NCI-H1930 (cell line): Measurements from ENCODE around the gene PANX2.

ENCODE experiments used
- DNase-seq, 2 experiments: peaks; one replicate each; lab custom pipeline; 2025; lab: John Stamatoyannopoulos, UW

Gene PANX2

GRCh38 chr22:50184902-50185374 is 14.4 kb downstream of the PANX2 start:
- no peak for DNase-seq

DNA sequence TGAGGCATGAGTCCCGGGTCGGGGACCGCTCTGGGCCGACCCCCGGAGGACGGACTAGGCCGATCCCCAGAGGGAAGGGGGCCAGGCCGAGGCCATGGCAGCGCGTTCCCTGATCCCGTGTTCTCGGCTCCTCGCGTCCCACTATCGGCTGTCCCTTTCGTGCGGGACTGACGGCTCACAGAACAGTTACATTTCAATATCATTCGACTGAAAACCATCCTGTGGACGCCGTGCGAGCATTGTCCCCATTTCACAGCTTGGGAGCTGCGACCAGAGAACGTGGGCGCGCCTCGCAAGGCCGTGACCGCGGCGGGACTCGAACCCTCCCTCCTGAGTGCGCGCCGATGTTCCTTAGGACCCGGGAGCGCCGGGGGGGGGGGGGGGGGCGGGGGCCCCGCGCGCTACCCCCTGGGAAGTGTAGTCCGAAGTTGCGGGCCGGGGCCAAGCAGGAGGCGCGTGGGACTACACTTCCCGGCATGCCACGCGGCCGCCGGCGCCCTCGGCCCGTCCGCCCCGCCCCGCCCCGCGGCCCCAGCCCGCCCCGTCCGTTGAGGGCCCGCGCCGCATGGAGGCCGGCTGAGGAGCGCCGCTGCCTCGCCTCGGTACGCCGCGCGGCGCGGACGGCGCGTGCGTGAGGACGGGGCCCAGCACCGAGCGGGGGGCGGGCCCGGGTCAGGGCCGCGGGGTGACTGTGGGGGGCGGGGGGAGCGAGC is 15.0 kb downstream of the PANX2 start, which contains the start of gene TRABD:
TSS of gene TRABD (plus strand) at position 539 of the 713 bp plus-strand sequence. CDS start 7,148 bp downstream, outside the sequence.
- DNase-seq: peak; percentile 82 to 87

DNA sequence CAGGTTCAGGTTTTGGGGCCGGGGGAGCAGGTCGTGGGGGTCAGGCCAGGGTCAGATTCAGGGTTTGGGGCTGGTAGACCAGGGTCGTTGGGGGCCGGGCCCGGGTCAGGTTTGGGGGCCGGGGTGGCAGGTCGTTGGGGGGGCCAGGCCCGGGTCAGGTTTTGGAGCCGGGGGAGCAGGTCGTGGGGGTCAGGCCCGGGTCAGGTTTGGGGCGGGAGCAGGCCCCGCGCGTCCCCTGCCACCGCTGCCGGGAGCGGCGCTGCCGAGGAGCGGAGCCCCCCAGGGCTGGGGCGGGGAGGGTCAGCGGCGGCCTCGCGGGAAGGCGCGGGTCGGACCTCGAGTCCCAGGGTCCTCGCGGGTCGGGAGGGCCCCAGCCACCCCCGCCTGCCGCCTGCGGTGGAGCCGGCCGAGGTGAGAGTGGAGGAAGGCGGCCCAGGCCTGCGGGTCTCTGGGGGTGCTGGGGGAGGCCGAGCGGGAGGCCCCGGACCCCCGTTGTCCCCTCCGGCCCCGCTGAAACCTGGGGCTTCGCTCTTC is 15.7 kb downstream of the PANX2 start:
- DNase-seq: no peak

GRCh38 chr22:50186761-50187523 is 16.4 kb downstream of the PANX2 start:
- DNase-seq: no peak

DNA sequence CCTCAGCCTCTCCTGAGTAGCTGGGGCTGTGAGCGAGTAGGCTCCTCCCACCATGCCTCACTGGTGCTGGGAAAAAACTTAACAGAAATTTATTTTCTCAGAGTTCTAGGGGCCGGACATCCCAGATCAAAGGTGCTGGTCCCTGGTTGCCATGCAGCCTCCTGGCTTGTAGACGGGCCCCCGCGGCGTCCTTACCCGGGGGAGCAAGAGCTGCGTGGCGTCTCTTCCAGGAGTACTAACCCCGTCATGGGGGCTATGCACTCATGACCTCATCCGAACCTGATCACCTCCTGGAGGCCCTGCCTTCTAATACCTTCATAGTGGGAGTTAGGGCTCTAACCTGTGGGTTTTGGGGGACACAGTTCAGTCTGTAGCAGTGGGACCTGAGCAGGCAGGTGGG is 17.8 kb downstream of the PANX2 start:
- DNase-seq: no peak

- DNase-seq: no peak
These were observed 18.8 kb downstream of the PANX2 start for GRCh38 chr22:50189184-50189848.

DNA sequence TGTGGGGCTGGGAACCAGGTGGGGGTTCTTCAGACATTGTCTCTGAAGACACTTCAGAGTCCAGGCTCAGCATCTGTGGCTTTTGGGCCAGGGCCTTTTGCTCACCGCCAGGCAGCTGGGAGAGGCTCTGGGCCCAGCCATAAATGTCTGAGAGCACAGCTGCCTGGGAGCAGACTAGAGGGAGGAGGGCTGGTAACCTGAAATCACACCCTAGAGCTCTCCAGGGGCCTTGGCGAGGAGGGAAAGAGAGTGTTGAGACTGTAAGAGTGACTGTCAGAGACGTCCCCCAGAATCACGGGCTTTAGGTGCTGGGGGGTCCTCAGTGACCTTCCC is 19.3 kb downstream of the PANX2 start:
- no peak for DNase-seq

- no peak for DNase-seq
These were observed 19.8 kb downstream of the PANX2 start for GRCh38 chr22:50190182-50190940.

DNA sequence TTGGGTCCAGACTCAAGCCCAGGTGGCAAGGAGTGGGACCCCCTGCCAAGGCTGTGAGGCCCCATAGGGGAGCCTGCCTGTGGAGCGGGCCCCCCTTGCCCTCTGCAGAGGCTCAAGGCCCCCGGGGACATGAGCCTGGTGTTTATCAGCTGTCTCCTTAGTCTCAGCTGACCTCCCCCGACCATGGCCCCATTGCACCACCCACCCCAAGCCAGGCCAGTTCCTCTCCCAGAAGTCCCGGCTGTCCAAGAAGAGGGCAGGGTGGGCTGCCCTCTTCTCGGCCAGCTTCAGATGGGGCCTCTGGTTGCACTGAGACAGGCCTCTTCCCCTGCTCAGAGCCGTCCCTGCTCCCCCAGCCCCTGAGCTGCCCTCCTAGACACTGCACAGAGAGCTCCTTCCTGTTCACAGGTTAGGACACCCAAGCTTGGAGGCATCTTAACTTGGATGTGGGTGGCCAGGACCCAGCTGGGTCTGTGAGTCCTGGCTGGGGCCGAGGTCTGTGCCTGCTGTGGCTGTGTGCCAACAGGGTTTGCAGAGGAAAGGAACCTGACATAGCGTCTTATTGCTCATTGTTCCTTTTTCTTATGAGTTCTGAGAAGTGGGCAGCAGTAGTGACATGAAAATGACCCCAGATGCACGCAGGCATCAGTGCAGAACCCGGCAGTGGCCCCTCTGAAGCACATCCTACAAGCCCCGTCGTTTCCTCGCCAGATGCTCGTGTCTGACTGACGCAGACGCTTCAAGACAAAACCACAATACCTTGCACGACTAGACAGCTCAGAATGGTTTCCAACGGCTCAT is 20.6 kb downstream of the PANX2 start:
- DNase-seq: no peak

GRCh38 chr22:50192436-50193204 is 22.1 kb downstream of the PANX2 start:
- no peak for DNase-seq

DNA sequence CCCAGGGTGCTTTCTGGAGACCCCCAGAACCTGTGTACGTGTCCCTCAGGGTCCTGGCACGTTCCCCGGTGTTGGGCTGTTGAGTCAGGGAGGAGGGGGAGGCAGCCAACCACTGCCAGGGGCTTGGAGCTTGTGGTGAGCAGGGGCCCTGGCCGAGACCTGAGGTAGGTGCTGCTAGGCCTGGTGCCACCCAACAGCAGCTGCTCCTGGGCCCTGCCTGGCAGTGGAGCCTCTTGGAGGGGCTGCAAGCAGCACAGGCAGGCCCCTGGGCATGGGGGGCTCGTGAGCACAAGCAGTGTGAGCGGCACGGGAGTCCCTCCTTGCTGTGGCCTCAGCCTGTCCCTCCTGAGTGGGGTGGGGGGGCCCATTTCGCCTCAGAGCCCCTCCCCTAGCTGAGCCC is 23.1 kb downstream of the PANX2 start:
- DNase-seq: no peak

DNA sequence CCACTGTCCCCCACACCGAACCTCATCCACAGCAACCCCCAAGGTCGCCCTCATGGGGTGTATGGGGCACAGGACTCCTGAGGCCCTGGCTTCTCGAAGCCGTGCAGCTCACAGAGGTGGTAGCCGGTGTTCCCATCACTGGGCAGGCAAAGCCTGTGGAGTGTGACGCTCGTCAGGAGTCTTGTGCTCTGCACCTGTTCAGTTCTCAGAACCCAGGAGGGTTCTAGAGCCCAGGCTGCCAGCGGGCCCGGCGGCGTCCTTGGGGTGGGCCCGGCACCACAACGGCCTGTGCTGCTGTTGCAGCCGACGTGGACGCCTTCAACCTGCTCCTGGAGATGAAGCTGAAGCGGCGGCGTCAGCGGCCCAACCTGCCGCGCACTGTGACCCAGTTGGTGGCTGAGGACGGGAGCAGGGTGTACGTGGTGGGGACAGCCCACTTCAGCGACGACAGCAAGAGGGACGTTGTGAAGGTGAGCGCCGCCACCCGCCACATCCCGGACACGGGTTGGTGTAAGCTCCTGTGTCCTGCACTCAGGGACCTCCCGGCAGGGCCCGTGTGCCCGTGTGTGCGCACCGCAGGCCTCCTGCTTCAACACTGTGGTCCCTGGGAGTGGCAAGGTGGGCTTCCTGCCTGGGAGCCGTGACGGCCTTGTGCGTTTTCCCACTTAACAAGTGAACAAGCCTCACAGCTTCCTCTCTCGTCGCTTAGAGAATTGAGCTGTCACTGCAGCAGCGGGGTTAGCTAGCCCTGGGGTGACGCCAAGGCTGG is 23.7 kb downstream of the PANX2 start:
- DNase-seq: no peak

DNA sequence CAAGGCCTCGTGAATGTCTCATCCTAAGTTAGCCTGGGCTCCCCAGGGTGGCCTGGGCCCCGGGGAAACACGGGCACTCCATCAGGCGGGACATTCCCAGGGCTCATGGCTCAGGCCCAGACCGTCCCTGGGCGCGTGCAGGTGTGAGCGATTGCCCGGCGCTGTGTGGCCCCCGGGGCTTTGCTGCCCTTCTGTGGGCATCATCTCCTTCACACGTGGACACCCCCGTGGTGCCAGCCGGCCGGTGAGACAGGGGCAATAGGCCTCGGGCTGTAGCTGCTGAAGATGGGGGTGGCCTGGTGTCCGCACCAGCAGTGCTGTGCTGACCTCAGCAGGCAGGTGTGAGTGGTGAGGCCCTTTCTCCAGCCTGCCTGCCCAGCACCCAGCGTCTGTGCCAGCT is 25.7 kb downstream of the PANX2 start:
- no peak for DNase-seq

DNA sequence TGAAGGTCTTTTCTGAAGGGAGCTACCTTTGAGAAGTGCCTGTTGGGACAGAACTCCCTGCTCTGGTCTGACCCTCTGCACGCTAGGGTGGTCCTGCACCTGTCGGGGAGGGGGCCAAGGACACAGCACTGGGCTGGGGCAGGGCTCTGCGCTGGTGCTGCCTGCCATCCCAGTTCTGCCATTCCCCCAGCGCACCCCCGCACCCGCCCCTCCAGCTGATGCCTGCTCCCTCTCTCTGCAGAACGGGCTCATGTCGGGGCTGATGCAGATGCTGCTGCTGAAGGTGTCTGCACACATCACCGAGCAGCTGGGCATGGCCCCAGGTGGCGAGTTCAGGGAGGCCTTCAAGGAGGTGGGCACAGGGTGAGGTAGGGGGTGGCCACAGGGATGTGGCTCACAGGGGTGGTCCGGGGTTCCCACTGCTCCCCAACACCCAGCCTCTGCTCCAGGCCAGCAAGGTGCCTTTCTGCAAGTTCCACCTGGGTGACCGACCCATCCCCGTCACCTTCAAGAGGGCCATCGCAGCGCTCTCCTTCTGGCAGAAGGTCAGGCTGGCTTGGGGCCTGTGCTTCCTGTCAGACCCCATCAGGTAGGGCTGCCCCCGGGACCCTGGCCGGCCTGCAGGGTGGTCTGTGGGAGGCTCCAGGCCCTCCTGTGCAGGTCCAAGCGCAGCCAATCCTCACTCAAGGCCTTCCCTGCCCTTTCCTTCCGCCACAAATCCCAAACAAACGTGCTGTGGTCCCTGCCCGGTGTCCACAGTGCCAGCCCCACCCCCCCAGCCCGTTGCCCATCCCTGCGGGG is 26.7 kb downstream of the PANX2 start:
- no peak for DNase-seq

DNA sequence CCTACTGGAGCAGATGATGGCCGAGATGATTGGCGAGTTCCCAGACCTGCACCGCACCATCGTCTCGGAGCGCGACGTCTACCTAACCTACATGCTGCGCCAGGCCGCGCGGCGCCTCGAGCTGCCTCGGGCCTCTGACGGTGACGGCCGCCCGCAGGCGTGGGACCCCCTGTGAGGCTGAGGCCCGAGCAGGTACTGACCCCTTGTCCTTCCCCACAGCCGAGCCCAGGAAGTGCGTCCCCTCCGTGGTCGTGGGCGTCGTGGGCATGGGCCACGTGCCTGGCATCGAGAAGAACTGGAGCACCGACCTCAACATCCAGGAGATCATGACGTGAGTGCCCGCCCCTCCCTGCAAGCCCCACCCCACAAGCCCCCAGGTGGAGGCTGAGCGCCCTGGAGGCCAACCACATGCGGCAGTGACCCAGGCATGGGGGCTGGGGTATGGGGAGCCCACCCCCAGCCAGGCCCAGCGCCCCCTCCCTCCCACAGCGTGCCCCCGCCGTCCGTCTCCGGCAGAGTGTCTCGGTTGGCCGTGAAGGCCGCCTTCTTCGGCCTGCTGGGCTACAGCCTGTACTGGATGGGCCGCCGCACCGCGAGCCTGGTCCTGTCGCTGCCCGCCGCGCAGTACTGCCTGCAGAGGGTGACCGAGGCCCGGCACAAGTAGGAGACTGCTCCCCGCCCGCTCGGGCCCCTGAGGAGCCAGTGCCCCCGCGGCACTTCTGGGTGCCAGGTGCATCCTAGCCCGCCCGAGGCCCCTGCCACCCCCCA is 27.5 kb downstream of the PANX2 start:
- no peak for DNase-seq

DNA sequence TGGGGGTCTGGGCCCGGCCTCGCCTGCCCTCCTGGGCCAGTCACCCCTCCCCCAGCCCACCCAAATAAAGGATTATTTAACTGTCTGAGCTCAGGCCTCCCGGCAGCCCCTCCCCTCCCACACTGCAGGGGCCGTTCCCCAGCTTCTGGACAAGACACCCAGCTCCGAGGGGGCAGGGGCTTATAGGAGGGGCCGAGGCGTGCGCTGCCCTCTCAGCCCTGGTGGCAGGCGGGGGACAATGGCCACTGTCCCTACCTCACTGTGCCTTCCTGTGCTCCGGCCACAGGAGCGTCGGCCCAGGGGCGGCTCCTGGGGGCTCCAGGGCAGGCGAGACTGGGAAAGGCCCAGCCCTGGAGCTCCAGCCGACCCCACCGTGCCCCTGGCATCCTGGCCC is 28.1 kb downstream of the PANX2 start:
- no peak for DNase-seq

- DNase-seq: no peak
These were observed 28.8 kb downstream of the PANX2 start for GRCh38 chr22:50199251-50199721.
